GM23338 (cell line): ENCODE measurements around the gene CLIC5. TPM values are rescaled to one million over a fixed set of nuclear protein-coding genes. Genes with fewer than 3 reads are reported as not detected.

ENCODE experiments used
- ATAC-seq: fragments of 200-7000 bp; cut with Tn5 transposase; 3 replicates; pipeline ENCODE4 v1.9.1; 2020
- DNase-seq: peaks from one replicate; pipeline ENCODE4 v3.0.0-alpha.2; 2015; ENCODE audit warnings: low spot score
- H2AFZ ChIP-seq: fragments of 200-600 bp; sonication (generic); 2 replicates; pipeline ENCODE4 v1.8.0; 2016; ENCODE audit warnings: antibody characterized with exemption, mild to moderate bottlenecking, moderate library complexity
- H3F3A ChIP-seq: fragments of 200-600 bp; sonication (generic); replicated peaks from 2 replicates; pipeline ENCODE4 v1.8.0; 2017; ENCODE audit warnings: antibody characterized with exemption, mixed run types, low read depth
- H3K27ac ChIP-seq: fragments of 200-600 bp; sonication (generic); 2 replicates; pipeline ENCODE4 v1.6.1; 2016; ENCODE audit warnings: low read depth
- H3K27me3 ChIP-seq: fragments of 200-600 bp; sonication (generic); 2 replicates; pipeline ENCODE4 v1.8.0; 2016; ENCODE audit warnings: mild to moderate bottlenecking, mixed run types, moderate library complexity; ENCODE audit not compliant: insufficient read depth
- H3K36me3 ChIP-seq: fragments of 200-600 bp; sonication (generic); 2 replicates; pipeline ENCODE4 v1.8.0; 2016; ENCODE audit warnings: mild to moderate bottlenecking; ENCODE audit not compliant: insufficient read depth
- H3K4me1 ChIP-seq: fragments of 200-600 bp; sonication (generic); 2 replicates; pipeline ENCODE4 v1.8.0; 2016; ENCODE audit warnings: mild to moderate bottlenecking, moderate library complexity; ENCODE audit not compliant: insufficient read depth
- H3K4me2 ChIP-seq: fragments of 200-600 bp; sonication (generic); 2 replicates; pipeline ENCODE4 v1.7.1; 2017; ENCODE audit warnings: mixed run types
- H3K4me3 ChIP-seq: fragments of 200-600 bp; sonication (generic); 2 replicates; pipeline ENCODE4 v1.6.1; 2016; ENCODE audit warnings: mixed run types
- H3K79me2 ChIP-seq: fragments of 200-600 bp; sonication (generic); replicated peaks from 2 replicates; pipeline ENCODE4 v1.8.0; 2017; ENCODE audit warnings: mild to moderate bottlenecking; ENCODE audit not compliant: insufficient read depth
- H3K9me2 ChIP-seq: fragments of 200-600 bp; sonication (generic); 2 replicates; pipeline ENCODE4 v1.8.0; 2017; ENCODE audit not compliant: insufficient read depth
- H4K20me1 ChIP-seq: fragments of 200-600 bp; sonication (generic); replicated peaks from 2 replicates; pipeline ENCODE4 v1.8.0; 2017; ENCODE audit warnings: mild to moderate bottlenecking; ENCODE audit not compliant: insufficient read depth
- H3K27ac Mint-ChIP-seq: 2 replicates; pipeline ENCODE4 v1.8.0; 2020; ENCODE audit warnings: inconsistent platforms, mild to moderate bottlenecking, moderate library complexity, mixed read lengths
- H3K27me3 Mint-ChIP-seq: 3 replicates; pipeline ENCODE4 v1.8.0; 2022; ENCODE audit warnings: low read depth, mild to moderate bottlenecking, moderate library complexity, mixed read lengths, inconsistent platforms; ENCODE audit not compliant: insufficient read depth, poor library complexity
- H3K36me3 Mint-ChIP-seq: 3 replicates; pipeline ENCODE4 v1.8.0; 2021; ENCODE audit warnings: low read depth, mild to moderate bottlenecking, inconsistent platforms, moderate library complexity, mixed read lengths
- H3K4me1 Mint-ChIP-seq: 3 replicates; pipeline ENCODE4 v1.8.0; 2020; ENCODE audit warnings: mild to moderate bottlenecking, inconsistent platforms, mixed read lengths
- H3K4me3 Mint-ChIP-seq: 3 replicates; pipeline ENCODE4 v1.8.0; 2021; ENCODE audit warnings: moderate library complexity, mild to moderate bottlenecking, inconsistent platforms, mixed read lengths
- H3K9me3 Mint-ChIP-seq: 3 replicates; pipeline ENCODE4 v1.8.0; 2020; ENCODE audit warnings: moderate library complexity, mild to moderate bottlenecking, inconsistent platforms, mixed read lengths
- CREB1 ChIP-seq: fragments of 250-450 bp; sonication (Bioruptor Pico); IDR thresholded peaks from 2 replicates; pipeline ENCODE4 v1.5.0; 2020; ENCODE audit warnings: low read depth, mild to moderate bottlenecking, moderate library complexity
- CTCF ChIP-seq, 2 experiments: fragments of 200-600 bp in 1 of 2; sonication (generic) in 1 of 2; conservative IDR thresholded peaks; 2 replicates each; pipeline versions ENCODE4 v1.5.1 to v1.6.1; 2016 to 2017; ENCODE audit warnings: antibody characterized with exemption in 2 of 2, low read depth in 2 of 2, mild to moderate bottlenecking in 2 of 2, moderate library complexity in 1 of 2
- ETS1 ChIP-seq: IDR thresholded peaks from 2 replicates; pipeline ENCODE4 v1.6.1; 2016; ENCODE audit warnings: antibody characterized with exemption
- POLR2AphosphoS5 ChIP-seq: IDR thresholded peaks from 2 replicates; pipeline ENCODE4 v1.6.1; 2016; ENCODE audit warnings: antibody characterized with exemption, low read depth
- REST ChIP-seq: IDR thresholded peaks from one replicate; pipeline ENCODE4 v1.6.1; 2018; ENCODE audit warnings: antibody characterized with exemption; ENCODE audit not compliant: unreplicated experiment
- STAT1 ChIP-seq: IDR thresholded peaks from one replicate; pipeline ENCODE4 v1.6.1; 2016; ENCODE audit warnings: antibody characterized with exemption; ENCODE audit not compliant: unreplicated experiment
- ZNF331 ChIP-seq: fragments of 250-450 bp; sonication (Bioruptor Pico); IDR thresholded peaks from 2 replicates; pipeline ENCODE4 v1.5.0; 2020; ENCODE audit warnings: low read depth, mild to moderate bottlenecking, moderate library complexity
- ZNF462 ChIP-seq: fragments of 250-450 bp; sonication (Bioruptor Pico); IDR thresholded peaks from 2 replicates; pipeline ENCODE4 v1.5.0; 2020; ENCODE audit warnings: mild to moderate bottlenecking, moderate library complexity
- polyA plus RNA-seq: library from polyadenylated mRNA; unstranded; fragments of >200 nt; fragmentation: Nextera tagmentation; extraction: Ambion mirVana; gene quantifications from 2 replicates; pipeline ENCODE4 v1.2.1, GENCODE V29; 2016
- total RNA-seq: library from RNA; depleted of rRNA; stranded (reverse); fragments of >200 nt; shearing (Covaris generic); gene quantifications from 2 replicates; pipeline ENCODE4 v1.2.3, GENCODE V29; 2014

Gene CLIC5
- total and polyA plus RNA-seq, 2 experiments from 2014 or later: 0.08 TPM; not detected in 1

GRCh38 chr6:46017726-46018125 lies 2.1 kb upstream of the CLIC5 start:
- Histone ChIP-seq H3K79me2 (no peaks in the 10 kb centered on the region), H4K20me1 (no peaks in the 10 kb centered on the region), H3K4me3 (no peak overlapping the region), H3K9me2 (no peaks in the 10 kb centered on the region), H3K36me3 (no peaks in the 10 kb centered on the region; the same call in 1 of the 2 replicates), H3F3A (peaks cover 5% of the 10 kb centered on the region; the same call in 1 of the 2 replicates), H2AFZ (no peak overlapping the region), H3K4me1 (peaks cover 21% of the 10 kb centered on the region), H3K27ac (no peak overlapping the region), H3K27me3 (peaks cover 46% of the 10 kb centered on the region), H3K4me2 (no peak overlapping the region)
- Mint-ChIP-seq H3K9me3 (peaks cover 6% of the 10 kb centered on the region; the same call in 1 of the 3 replicates), H3K27ac (no peak overlapping the region), H3K36me3 (no peaks in the 10 kb centered on the region; the same call in 2 of the 3 replicates), H3K4me3 (no peak overlapping the region), H3K27me3 (peaks cover 34% of the 10 kb centered on the region), H3K4me1 (peaks cover 23% of the 10 kb centered on the region)
- DNase-seq: no peak
- ATAC-seq: no peak
- TF ChIP-seq POLR2AphosphoS5: no peak
- TF ChIP-seq CREB1 (CRISPR knock-in tag): no peak
- TF ChIP-seq ZNF462: no peak
- TF ChIP-seq ZNF331 (CRISPR knock-in tag): no peak
- TF ChIP-seq CTCF (conservative IDR thresholded peaks at IDR 0.05; ENCODE audit: low read depth in 2 of 2): no peak
- no peak for TF ChIP-seq REST
- TF ChIP-seq ETS1: no peak
- no peak for TF ChIP-seq STAT1
